Endothelial cell of umbilical vein (primary cell): ENCODE results near the gene MARCHF7. TPM values are rescaled to one million over a fixed set of nuclear protein-coding genes. Genes with fewer than 3 reads are reported as not detected.

Experiments
- BruUV-seq: library from RNA; stranded (reverse); fragments of 400-500 nt; replicated peaks from 2 replicates; lab custom pipeline; 2021; lab: Mats Ljungman, UMichigan
- CTCF ChIA-PET: fragments of 300-600, 350-600 bp; sonication (Branson Sonifier 250); formaldehyde crosslinking; loops from one replicate; lab custom pipeline; 2021; ENCODE audit warnings: antibody characterized with exemption, inconsistent platforms; lab: Charles Lee
- POLR2A ChIA-PET: fragments of 300-600, 350-600 bp; sonication (Branson Sonifier 250); formaldehyde crosslinking; loops from one replicate; lab custom pipeline; 2021; ENCODE audit warnings: antibody characterized with exemption, inconsistent platforms; lab: Charles Lee
- DNase-seq: peaks from one replicate; pipeline ENCODE4 v3.0.0-alpha.2; 2011; ENCODE audit warnings: low read depth, low spot score
- FAIRE-seq: peaks from 2 replicates; lab custom pipeline; 2011; peaks lifted over from hg19 to GRCh38; lab: Jason Lieb, UNC
- H2AFZ ChIP-seq: 2 replicates; pipeline ENCODE4 v1.6.0; 2012; ENCODE audit warnings: low read depth, low read length, control low read depth, inconsistent platforms
- H3K27ac ChIP-seq: 2 replicates; pipeline ENCODE4 v1.5.1; 2011; ENCODE audit warnings: low read depth, mild to moderate bottlenecking, control low read depth, low read length, moderate library complexity; ENCODE audit not compliant: insufficient read depth
- H3K27me3 ChIP-seq, 2 experiments: 2 replicates each; pipeline versions ENCODE4 v1.6.0 to v1.6.1; 2011; ENCODE audit warnings: low read length in 2 of 2, mixed read lengths in 1 of 2; ENCODE audit not compliant: control insufficient read depth in 2 of 2, insufficient read depth in 2 of 2
- H3K36me3 ChIP-seq, 2 experiments: 2 replicates in 1 of 2; 3 replicates in 1 of 2; pipeline ENCODE4 v1.5.1; 2011; ENCODE audit warnings: low read length in 2 of 2, mild to moderate bottlenecking in 1 of 2, moderate library complexity in 1 of 2; ENCODE audit not compliant: control insufficient read depth in 2 of 2, insufficient read depth in 2 of 2; ENCODE audit errors: extremely low read depth in 1 of 2
- H3K4me1 ChIP-seq: 3 replicates; pipeline ENCODE4 v1.5.1; 2011; ENCODE audit warnings: mild to moderate bottlenecking, low read length; ENCODE audit not compliant: control insufficient read depth, insufficient read depth; ENCODE audit errors: extremely low read depth
- H3K4me2 ChIP-seq: 2 replicates; pipeline ENCODE4 v1.6.1; 2011; ENCODE audit warnings: low read length, control low read depth, mixed read lengths; ENCODE audit not compliant: insufficient read depth
- H3K4me3 ChIP-seq, 3 experiments: fragments of 200-600 bp in 1 of 3; sonication (generic), shearing (Covaris generic) in 1 of 3; replicated peaks in 1 of 3; 2 replicates each; pipeline ENCODE4 v1.5.1; 2011 to 2016; ENCODE audit warnings: control low read depth in 3 of 3, low read length in 3 of 3, mild to moderate bottlenecking in 2 of 3, inconsistent platforms in 1 of 3, low read depth in 1 of 3, moderate library complexity in 1 of 3; ENCODE audit not compliant: insufficient read depth in 1 of 3
- H3K79me2 ChIP-seq: 2 replicates; pipeline ENCODE4 v1.6.0; 2012; ENCODE audit warnings: low read length, inconsistent platforms; ENCODE audit not compliant: control insufficient read depth, insufficient read depth
- H3K9ac ChIP-seq: replicated peaks from 2 replicates; pipeline ENCODE3; 2011; ENCODE audit warnings: low read length, control low read depth; ENCODE audit not compliant: insufficient read depth; ENCODE audit errors: extremely low read depth
- H3K9me1 ChIP-seq: replicated peaks from 3 replicates; pipeline ENCODE4 v1.6.0; 2011; ENCODE audit warnings: mild to moderate bottlenecking, low read length; ENCODE audit not compliant: control insufficient read depth, insufficient read depth; ENCODE audit errors: extremely low read depth
- H3K9me3 ChIP-seq: replicated peaks from 2 replicates; pipeline ENCODE4 v1.5.1; 2012; ENCODE audit warnings: low read length, inconsistent platforms; ENCODE audit not compliant: control insufficient read depth, insufficient read depth
- H4K20me1 ChIP-seq: replicated peaks from 2 replicates; pipeline ENCODE3; 2011; ENCODE audit warnings: mild to moderate bottlenecking, low read length; ENCODE audit not compliant: control insufficient read depth, insufficient read depth; ENCODE audit errors: extremely low read depth
- EZH2 ChIP-seq: IDR thresholded peaks from 2 replicates; pipeline ENCODE4 v1.6.1; 2012; ENCODE audit warnings: borderline replicate concordance, low read depth, mild to moderate bottlenecking, moderate library complexity, low read length, inconsistent platforms; ENCODE audit not compliant: severe bottlenecking
- FOS ChIP-seq: IDR thresholded peaks from 2 replicates; pipeline ENCODE4 v1.6.1; 2011; ENCODE audit warnings: mild to moderate bottlenecking, low read length, moderate library complexity, borderline replicate concordance; ENCODE audit not compliant: insufficient read depth
- GATA2 ChIP-seq: IDR thresholded peaks from 2 replicates; pipeline ENCODE4 v1.7.0; 2011; ENCODE audit warnings: low read depth, mild to moderate bottlenecking, moderate library complexity, mixed read lengths, low read length; ENCODE audit not compliant: insufficient read length, insufficient read depth
- JUN ChIP-seq: IDR thresholded peaks from 2 replicates; pipeline ENCODE4 v1.6.1; 2011; ENCODE audit warnings: borderline replicate concordance, low read depth; ENCODE audit not compliant: insufficient read length, insufficient read depth
- MYC ChIP-seq: IDR thresholded peaks from one replicate; pipeline ENCODE4 v1.6.1; 2011; ENCODE audit warnings: mild to moderate bottlenecking, low read depth, low read length
- POLR2A ChIP-seq: IDR thresholded peaks from 2 replicates; pipeline ENCODE4 v1.6.1; 2012; ENCODE audit warnings: low read depth, mild to moderate bottlenecking, control low read depth, low read length
- POLR2AphosphoS5 ChIP-seq: IDR thresholded peaks from 2 replicates; pipeline ENCODE4 v1.6.1; 2012; ENCODE audit warnings: low read depth, mild to moderate bottlenecking, control low read depth, low read length, moderate library complexity; ENCODE audit not compliant: insufficient read depth
- dilution Hi-C: fragments of 300-500 bp; cut with MboI; formaldehyde crosslinking; loops from one replicate; pipeline ENCODE4 v1.15.0; 2019; ENCODE audit warnings: low sequenced_read_pairs; ENCODE audit not compliant: extremely low pct_ligation_motif_present
- intact Hi-C: fragments of 100-400 bp; cut with micrococcal nuclease; formaldehyde crosslinking; loops from one replicate; pipeline ENCODE4 v1.10.0; 2022
- polyA plus RNA-seq, 4 experiments: library from polyadenylated mRNA; depleted of rRNA in 3 of 4; stranded (reverse) in 3 of 4; unstranded in 1 of 4; fragments of >200 nt; gene quantifications; 2 replicates each; pipeline versions ENCODE4 v1.2.1 to v1.2.3, GENCODE V29; 2011 to 2012; ENCODE audit warnings: missing spikeins in 1 of 4
- total RNA-seq: library from RNA; stranded (reverse); gene quantifications from 2 replicates; pipeline ENCODE4 v1.2.3, GENCODE V29; 2021
- TF ChIP-seq, protein P1 (sequence below): IDR thresholded peaks from 2 replicates; pipeline ENCODE4 v1.6.1; 2011; ENCODE audit not compliant: insufficient read depth, insufficient read length
- TF ChIP-seq, protein P2 (sequence below), 2 donors: IDR thresholded peaks; 1 replicate in 1 of 2; 2 replicates in 1 of 2; pipeline ENCODE4 v1.5.1; 2011; ENCODE audit warnings: low read length in 2 of 2, mild to moderate bottlenecking in 2 of 2, moderate library complexity in 2 of 2, control low read depth in 1 of 2, inconsistent platforms in 1 of 2, low read depth in 1 of 2; ENCODE audit not compliant: insufficient read depth in 1 of 2; ENCODE audit errors: extremely low read depth in 1 of 2

MARCHF7 gene
- total and polyA plus RNA-seq, 2 donors (not counting 3 experiments of a cell fraction or from before 2014, with no cell fraction given): 21.2 to 82.0 TPM

DNA sequence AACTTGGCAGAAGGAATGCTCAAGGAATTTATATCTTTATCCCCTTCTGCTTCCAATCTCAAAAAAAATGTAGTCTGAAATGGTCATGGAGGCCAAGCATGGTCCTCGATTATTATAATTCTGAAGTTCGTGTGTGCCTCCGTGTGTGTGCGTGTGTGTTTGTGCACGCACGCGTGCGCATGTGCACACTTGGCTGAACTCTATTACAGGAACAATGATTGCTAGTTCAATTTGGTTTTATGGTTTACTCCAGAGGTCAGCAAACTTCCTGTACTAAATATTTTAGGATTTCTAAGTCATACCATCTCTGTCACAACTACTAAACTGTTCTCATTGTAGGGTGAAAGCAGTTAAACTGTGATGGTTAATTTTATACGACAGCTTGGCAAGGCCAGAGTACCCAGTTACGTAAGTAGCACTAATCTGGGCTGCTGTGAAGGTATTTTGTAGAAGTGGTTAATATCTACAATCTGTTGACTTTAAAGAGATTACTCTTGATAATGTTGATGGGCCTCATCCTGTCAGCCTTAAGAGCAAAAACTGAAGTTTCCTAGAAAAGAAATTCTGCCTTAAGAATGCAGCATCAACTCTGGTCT, 5.8 kb upstream of the MARCHF7 start:
- ChIA-PET POLR2A (no interaction called here), CTCF (interaction anchor here (1.3 kb wide), 1 partner anchor 215 kb away, joined by 3 read pairs; no protein-coding TSS in a partner anchor)
- Histone ChIP-seq H2AFZ (no peak overlapping the region), H3K27me3 (no peaks in the 10 kb centered on the region), H3K4me1 (peaks cover 13% of the 10 kb centered on the region), H3K4me2 (no peak overlapping the region), H3K9me3 (no peaks in the 10 kb centered on the region), H3K27ac (no peak overlapping the region), H3K9me1 (no peaks in the 10 kb centered on the region), H3K36me3 (no peaks in the 10 kb centered on the region), H4K20me1 (no peaks in the 10 kb centered on the region), H3K79me2 (no peaks in the 10 kb centered on the region), H3K4me3 (no peak overlapping the region), H3K9ac (no peak overlapping the region)
- intact Hi-C loops: no loop called here
- DNase-seq (no peak), FAIRE-seq (no peak)
- TF ChIP-seq MYC (no peak), FOS (no peak), POLR2A (no peak), JUN (no peak)
- dilution Hi-C loops: loop anchor here (25.0 kb wide), 1 partner anchor 94 kb away; the partner anchor contains the start of gene BAZ2B
- BruUV-seq: no TSS peak

DNA sequence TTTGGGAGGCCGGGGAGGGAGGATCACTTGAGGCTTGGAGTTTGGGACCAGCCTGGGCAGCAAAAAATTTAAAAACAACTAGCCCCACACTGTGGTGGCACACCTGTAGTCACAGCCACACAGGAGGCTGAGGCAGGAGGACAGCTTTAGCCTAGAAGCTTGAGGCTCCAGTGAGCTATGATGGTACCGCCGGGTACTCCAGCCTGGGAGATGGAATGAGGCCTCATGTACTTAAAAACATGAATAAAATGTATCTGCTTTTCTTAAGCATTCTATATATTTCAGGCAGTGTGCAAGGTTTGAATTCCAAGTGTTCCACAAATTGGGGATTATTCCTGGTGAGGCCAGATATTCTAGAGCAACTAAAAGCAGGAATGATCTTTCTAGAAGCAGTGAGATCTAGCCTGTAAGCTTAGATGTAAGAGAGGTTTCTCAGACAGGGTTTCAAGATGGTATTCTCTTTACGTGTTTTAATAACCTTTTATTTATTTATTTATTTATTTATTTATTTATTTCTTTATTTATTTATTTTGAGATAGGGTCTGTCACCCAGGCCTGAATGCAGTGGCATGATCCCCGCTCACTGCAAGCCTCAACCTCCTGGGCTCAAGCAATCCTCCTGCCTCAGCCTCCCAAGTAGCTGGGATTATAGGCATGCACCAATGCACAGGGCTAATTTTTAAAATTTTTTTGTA, 4.1 kb upstream of the MARCHF7 start:
- Histone ChIP-seq H3K36me3 (no peaks in the 10 kb centered on the region), H2AFZ (no peak overlapping the region), H3K79me2 (peaks cover 9% of the 10 kb centered on the region), H3K4me3 (no peak overlapping the region), H3K9me3 (no peaks in the 10 kb centered on the region), H3K4me2 (no peak overlapping the region), H3K27ac (no peak overlapping the region), H3K27me3 (no peaks in the 10 kb centered on the region), H3K4me1 (peaks cover 16% of the 10 kb centered on the region), H3K9ac (no peak overlapping the region), H4K20me1 (no peaks in the 10 kb centered on the region), H3K9me1 (no peaks in the 10 kb centered on the region)
- dilution Hi-C loops (loop anchor here (25.0 kb wide), 1 partner anchor 96 kb away; the partner anchor contains the start of gene BAZ2B), intact Hi-C loops (no loop called here)
- CTCF ChIA-PET: interaction anchor here (1.3 kb wide), 1 partner anchor 213 kb away, joined by 3 read pairs; no protein-coding TSS in a partner anchor
- BruUV-seq: no TSS peak
- FAIRE-seq (no peak), DNase-seq (no peak)
- POLR2A ChIA-PET: no interaction called here
- TF ChIP-seq EZH2 (no peak), POLR2AphosphoS5 (no peak), POLR2A (no peak), JUN (no peak), GATA2 (no peak), MYC (no peak), FOS (no peak)
- TF ChIP-seq, protein P1, sequence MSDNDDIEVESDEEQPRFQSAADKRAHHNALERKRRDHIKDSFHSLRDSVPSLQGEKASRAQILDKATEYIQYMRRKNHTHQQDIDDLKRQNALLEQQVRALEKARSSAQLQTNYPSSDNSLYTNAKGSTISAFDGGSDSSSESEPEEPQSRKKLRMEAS: no peak
- TF ChIP-seq, protein P2, sequence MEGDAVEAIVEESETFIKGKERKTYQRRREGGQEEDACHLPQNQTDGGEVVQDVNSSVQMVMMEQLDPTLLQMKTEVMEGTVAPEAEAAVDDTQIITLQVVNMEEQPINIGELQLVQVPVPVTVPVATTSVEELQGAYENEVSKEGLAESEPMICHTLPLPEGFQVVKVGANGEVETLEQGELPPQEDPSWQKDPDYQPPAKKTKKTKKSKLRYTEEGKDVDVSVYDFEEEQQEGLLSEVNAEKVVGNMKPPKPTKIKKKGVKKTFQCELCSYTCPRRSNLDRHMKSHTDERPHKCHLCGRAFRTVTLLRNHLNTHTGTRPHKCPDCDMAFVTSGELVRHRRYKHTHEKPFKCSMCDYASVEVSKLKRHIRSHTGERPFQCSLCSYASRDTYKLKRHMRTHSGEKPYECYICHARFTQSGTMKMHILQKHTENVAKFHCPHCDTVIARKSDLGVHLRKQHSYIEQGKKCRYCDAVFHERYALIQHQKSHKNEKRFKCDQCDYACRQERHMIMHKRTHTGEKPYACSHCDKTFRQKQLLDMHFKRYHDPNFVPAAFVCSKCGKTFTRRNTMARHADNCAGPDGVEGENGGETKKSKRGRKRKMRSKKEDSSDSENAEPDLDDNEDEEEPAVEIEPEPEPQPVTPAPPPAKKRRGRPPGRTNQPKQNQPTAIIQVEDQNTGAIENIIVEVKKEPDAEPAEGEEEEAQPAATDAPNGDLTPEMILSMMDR (IDR thresholded peaks at IDR 0.05; ENCODE audit: extremely low read depth in 1 of 2, insufficient read depth in 1 of 2, low read depth in 1 of 2, low read length in 2 of 2): no peak
